ENCODE measurements around the gene PCSK7.
A peak's percentile ranks its signal among the peaks of the same experiment; 100 is the strongest.

PCSK7 gene

DNA sequence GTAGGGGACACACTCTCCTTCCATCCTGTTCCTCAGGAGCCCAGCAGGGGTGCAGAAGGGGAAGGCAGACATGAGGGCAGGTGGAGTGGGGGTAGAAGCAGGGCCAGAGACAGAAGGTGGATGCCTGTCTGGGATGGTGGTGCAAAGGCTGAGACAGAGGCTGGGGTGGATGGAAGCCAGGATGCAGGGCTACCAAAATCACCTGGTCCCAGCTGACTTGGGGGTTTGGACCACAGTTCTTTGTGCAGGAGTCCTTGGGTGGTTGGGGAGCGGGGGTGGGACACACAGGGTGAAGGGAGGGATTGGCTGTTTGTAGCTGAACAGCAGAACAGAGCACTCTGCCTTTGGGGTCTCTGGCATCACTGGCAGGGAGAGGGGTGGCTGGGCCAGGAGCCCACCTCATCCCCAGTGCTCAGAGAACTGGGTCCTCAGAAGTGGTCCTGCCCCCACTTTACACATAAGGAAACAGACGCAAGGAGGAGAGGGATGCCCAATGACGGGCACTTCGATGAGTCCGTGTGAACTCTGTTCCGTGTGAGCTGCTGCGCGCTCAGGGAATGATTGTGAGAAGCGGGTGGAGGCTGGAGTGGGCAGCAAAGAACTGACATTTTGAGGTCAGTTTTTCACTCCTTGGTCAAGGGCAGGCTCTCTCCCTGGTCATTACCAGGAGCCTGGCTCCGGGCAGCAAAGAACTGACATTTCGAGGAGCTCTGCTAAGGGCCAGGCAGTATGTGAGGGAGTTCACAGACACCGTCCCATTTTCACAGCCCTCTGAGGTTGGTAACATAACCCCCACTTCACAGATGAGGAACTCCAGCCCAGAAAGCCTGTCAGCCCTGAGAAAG is 30.8 kb downstream of the PCSK7 start:
- TF ChIP-seq, protein P1, sequence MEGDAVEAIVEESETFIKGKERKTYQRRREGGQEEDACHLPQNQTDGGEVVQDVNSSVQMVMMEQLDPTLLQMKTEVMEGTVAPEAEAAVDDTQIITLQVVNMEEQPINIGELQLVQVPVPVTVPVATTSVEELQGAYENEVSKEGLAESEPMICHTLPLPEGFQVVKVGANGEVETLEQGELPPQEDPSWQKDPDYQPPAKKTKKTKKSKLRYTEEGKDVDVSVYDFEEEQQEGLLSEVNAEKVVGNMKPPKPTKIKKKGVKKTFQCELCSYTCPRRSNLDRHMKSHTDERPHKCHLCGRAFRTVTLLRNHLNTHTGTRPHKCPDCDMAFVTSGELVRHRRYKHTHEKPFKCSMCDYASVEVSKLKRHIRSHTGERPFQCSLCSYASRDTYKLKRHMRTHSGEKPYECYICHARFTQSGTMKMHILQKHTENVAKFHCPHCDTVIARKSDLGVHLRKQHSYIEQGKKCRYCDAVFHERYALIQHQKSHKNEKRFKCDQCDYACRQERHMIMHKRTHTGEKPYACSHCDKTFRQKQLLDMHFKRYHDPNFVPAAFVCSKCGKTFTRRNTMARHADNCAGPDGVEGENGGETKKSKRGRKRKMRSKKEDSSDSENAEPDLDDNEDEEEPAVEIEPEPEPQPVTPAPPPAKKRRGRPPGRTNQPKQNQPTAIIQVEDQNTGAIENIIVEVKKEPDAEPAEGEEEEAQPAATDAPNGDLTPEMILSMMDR (IDR thresholded peaks at IDR 0.05; ENCODE audit: low read depth, low read length, missing control alignments): no peak

DNA sequence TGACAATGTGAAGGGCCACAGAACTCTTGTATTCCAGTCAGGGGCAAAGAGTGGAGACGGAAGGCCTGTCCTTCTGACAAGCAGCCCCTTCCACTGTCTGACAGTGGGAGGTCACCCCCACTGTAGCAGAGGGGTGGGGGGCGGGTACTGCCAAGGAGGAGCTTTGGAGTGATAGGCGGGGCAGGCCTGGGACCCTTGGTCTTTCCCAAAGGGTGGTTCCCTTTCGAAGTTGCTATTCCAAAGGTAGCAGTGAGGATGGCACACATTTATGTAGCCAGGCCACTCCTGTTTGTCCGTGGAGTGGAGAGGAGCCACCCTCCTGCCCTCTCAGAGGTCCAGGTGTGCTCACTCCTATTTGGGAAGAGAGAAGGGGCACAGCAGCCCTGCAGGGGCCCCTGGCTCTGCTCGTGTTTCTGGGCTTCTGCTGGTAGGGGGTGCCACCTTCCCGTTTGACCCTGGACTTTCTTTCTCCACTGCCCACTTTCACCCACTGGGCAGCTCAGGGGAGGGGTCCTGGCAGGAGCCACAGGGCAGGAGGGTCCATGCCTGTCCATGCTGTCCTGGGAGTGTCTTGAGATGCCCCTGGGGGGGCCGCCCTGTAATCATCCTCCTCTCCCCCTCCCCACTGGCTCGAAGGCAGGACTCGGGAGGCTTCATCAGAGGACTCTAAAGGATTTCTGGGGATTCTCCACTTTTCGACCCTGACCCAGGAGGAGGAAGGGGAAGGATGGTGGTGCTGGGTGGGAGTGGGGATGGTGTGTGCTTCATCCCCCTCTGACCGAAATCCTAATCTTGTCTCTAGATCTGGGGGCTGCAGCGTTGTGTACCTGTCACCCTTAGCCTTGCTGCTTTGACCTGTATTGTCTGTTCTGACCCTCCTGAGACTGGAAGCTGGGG is 31.7 kb downstream of the PCSK7 start:
- TF ChIP-seq, protein P1 (IDR thresholded peaks at IDR 0.05; ENCODE audit: low read depth, low read length, missing control alignments): no peak
- in situ Hi-C loops (cut with HindIII; ENCODE audit: low sequenced_read_pairs): no loop called here
- H3K4me3 ChIP-seq (ENCODE audit: low read depth, low read length): peak overlapping the region; percentile 64
- DNase-seq (ENCODE audit: low read depth): no peak

More for the DNA sequence above, 30.8 kb downstream of the PCSK7 start:
- in situ Hi-C loops (cut with HindIII; ENCODE audit: low sequenced_read_pairs): no loop called here
- DNase-seq (ENCODE audit: low read depth): no peak
- peak overlapping the region; percentile 64 for H3K4me3 ChIP-seq (ENCODE audit: low read depth, low read length)

DNA sequence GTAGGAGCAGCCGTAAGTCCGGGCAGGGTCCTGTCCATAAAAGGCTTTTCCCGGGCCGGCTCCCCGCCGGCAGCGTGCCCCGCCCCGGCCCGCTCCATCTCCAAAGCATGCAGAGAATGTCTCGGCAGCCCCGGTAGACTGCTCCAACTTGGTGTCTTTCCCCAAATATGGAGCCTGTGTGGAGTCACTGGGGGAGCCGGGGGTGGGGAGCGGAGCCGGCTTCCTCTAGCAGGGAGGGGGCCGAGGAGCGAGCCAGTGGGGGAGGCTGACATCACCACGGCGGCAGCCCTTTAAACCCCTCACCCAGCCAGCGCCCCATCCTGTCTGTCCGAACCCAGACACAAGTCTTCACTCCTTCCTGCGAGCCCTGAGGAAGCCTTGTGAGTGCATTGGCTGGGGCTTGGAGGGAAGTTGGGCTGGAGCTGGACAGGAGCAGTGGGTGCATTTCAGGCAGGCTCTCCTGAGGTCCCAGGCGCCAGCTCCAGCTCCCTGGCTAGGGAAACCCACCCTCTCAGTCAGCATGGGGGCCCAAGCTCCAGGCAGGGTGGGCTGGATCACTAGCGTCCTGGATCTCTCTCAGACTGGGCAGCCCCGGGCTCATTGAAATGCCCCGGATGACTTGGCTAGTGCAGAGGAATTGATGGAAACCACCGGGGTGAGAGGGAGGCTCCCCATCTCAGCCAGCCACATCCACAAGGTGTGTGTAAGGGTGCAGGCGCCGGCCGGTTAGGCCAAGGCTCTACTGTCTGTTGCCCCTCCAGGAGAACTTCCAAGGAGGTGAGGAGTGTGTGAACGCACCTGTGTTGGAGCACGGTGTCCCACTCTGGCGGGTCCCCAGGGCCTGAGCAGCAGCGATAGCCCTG is 32.6 kb downstream of the PCSK7 start, which contains the start of gene TAGLN:
Gene TAGLN, plus strand, starts transcription at position 318 of the 863 bp plus-strand sequence. CDS start 3,644 bp downstream, outside the sequence.
- peak within 1 kb of the TSS; percentile 64 for H3K4me3 ChIP-seq (ENCODE audit: low read depth, low read length)
- peak; percentile 89 for DNase-seq (ENCODE audit: low read depth)
- TF ChIP-seq, protein P1 (IDR thresholded peaks at IDR 0.05; ENCODE audit: low read depth, low read length, missing control alignments): no peak
- in situ Hi-C loops (cut with HindIII; ENCODE audit: low sequenced_read_pairs): no loop called here

DNA sequence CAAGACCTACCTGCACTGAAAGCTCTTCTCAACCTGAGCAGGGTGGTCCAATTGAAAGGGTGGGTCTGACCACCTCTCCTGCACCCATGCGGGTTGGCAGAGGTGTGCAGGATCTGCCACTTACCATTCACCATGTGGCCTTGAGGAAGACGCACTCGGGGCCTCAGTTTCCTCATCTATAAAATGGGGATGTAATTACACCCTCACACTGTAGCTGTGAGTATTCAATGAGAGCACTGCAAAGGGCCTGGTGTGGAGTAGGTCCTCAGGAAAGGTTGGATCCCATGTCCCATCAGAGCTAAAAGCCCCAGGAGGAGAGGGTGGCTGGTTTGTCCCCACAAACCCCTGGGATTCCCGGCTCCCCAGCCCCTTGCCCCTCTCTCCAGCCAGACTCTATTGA is 33.3 kb downstream of the PCSK7 start:
- DNase-seq (ENCODE audit: low read depth): no peak
- H3K4me3 ChIP-seq (ENCODE audit: low read depth, low read length): peak overlapping the region; percentile 64
- TF ChIP-seq, protein P1 (IDR thresholded peaks at IDR 0.05; ENCODE audit: low read depth, low read length, missing control alignments): no peak
- in situ Hi-C loops (cut with HindIII; ENCODE audit: low sequenced_read_pairs): no loop called here

DNA sequence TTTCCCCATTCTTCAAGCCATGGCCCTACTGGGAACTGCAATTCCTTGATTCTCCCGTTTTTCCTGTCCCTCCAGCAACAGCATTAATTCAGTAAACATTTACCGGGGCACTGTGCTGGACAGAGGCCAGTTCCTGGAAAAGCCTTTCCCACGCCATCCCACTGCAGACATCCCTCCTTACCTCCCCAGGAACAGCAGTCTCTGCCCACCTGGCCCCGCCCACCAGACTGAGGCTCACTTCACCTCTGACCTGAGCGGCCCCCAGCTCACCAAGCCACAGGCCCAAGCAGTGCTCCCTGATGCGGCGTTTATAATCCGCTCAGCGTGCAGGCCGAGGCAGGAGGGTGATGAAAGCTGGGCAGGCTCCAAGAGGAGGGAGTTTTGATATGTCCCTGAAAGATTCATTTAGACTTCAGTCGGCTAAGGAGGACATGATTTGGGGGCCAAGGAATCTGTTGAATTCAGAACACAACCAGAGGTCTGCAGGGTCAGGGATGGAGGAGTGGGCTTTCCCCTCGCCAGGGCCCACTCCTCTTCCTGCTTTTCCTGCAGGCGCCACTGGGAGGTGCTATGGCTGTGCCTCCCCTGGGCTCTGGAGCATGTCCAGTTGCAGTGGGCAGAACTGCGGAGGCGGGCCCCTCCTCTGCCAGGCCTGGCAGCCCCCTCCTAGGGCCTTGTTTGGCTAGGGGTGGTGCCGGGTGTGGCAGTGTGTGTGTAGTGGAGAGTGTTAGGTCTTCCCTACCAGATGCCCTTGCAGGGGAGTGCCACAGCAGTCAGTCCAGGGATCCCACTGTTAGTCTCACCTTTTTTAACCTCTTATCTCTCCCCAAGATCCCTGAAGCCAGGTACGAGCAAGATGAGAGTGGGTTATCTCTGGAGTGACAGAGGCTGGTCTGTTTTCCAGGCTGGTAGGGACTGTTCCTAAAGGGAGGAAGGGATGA is 34.1 kb downstream of the PCSK7 start:
- in situ Hi-C loops (cut with HindIII; ENCODE audit: low sequenced_read_pairs): no loop called here
- TF ChIP-seq, protein P1 (IDR thresholded peaks at IDR 0.05; ENCODE audit: low read depth, low read length, missing control alignments): peak; percentile 53
- DNase-seq (ENCODE audit: low read depth): no peak
- no peak overlapping the region for H3K4me3 ChIP-seq (ENCODE audit: low read depth, low read length)
